Uterus (tissue), 2 donors: Measurements from ENCODE around the gene MRPL36.

Experiments used
- CTCF ChIP-seq, 4 experiments: fragments of 200-600 bp in 2 of 4; fragments of 450-650 bp in 2 of 4; sonication (generic) in 2 of 4; IDR thresholded peaks; one replicate each; pipeline ENCODE4 v1.5.1; 2016 to 2019; ENCODE audit warnings: antibody characterized with exemption in 4 of 4, mild to moderate bottlenecking in 2 of 4, moderate library complexity in 1 of 4
- POLR2A ChIP-seq, 2 donors: fragments of 450-650 bp; IDR thresholded peaks; one replicate each; pipeline ENCODE4 v1.6.1; 2016; ENCODE audit warnings: antibody characterized with exemption in 2 of 2, mild to moderate bottlenecking in 1 of 2, moderate library complexity in 1 of 2

GRCh38 chr5:1809416-1810035 lies 9.9 kb upstream of the MRPL36 start:
- TF ChIP-seq CTCF (IDR thresholded peaks at IDR 0.05) = no peak
- TF ChIP-seq POLR2A (IDR thresholded peaks at IDR 0.05) = no peak
